Fibroblast of lung (primary cell): ENCODE measurements around the gene PCBP3.
"Not testable (repeated sequence)": the region's sequence is repeated elsewhere in the genome, so short reads cannot be mapped to it uniquely, and the experiment has no call there.

Source experiments
- CTCF ChIP-seq, 2 donors: IDR thresholded peaks in 1 of 2; conservative IDR thresholded peaks in 1 of 2; 1 replicate in 1 of 2; 2 replicates in 1 of 2; pipeline ENCODE4 v1.5.1; 2011 to 2012; ENCODE audit warnings: low read length in 2 of 2, control low read depth in 1 of 2, inconsistent platforms in 1 of 2, low read depth in 1 of 2, mild to moderate bottlenecking in 1 of 2
- EZH2 ChIP-seq: IDR thresholded peaks from 2 replicates; pipeline ENCODE4 v1.5.1; 2012; ENCODE audit warnings: low read length, control low read depth, mild to moderate bottlenecking; ENCODE audit errors: missing control alignments

- TF ChIP-seq CTCF (conservative IDR thresholded peaks at IDR 0.05 in 1 of 2, IDR thresholded peaks at IDR 0.05 in 1 of 2; ENCODE audit: low read depth in 1 of 2, low read length in 2 of 2); EZH2: not testable (repeated sequence)
Observed at GRCh38 chr21:45852386-45852785, 208.9 kb downstream of the PCBP3 start.
